Stimulated activated CD8-positive, alpha-beta memory T cell treated with anti-CD3 and anti-CD28 coated beads, Interleukin-12 subunit alpha, Interleukin-12 subunit beta, amount 100 ng/mL, for 24 hours (primary cell): ENCODE measurements around the gene DIP2C.
A peak's percentile ranks its signal among the peaks of the same experiment; 100 is the strongest.

ENCODE experiments used
- DNase-seq: peaks from one replicate; pipeline ENCODE4 v3.0.0-alpha.2; 2020; ENCODE audit errors: extremely low read depth

DIP2C gene

GRCh38 chr10:610642-611305 is 78.7 kb downstream of the DIP2C start:
- DNase-seq = peak; percentile 3

GRCh38 chr10:609868-610545 is 79.5 kb downstream of the DIP2C start:
- no peak for DNase-seq

GRCh38 chr10:609262-609658 is 80.2 kb downstream of the DIP2C start:
- DNase-seq = no peak

DNA sequence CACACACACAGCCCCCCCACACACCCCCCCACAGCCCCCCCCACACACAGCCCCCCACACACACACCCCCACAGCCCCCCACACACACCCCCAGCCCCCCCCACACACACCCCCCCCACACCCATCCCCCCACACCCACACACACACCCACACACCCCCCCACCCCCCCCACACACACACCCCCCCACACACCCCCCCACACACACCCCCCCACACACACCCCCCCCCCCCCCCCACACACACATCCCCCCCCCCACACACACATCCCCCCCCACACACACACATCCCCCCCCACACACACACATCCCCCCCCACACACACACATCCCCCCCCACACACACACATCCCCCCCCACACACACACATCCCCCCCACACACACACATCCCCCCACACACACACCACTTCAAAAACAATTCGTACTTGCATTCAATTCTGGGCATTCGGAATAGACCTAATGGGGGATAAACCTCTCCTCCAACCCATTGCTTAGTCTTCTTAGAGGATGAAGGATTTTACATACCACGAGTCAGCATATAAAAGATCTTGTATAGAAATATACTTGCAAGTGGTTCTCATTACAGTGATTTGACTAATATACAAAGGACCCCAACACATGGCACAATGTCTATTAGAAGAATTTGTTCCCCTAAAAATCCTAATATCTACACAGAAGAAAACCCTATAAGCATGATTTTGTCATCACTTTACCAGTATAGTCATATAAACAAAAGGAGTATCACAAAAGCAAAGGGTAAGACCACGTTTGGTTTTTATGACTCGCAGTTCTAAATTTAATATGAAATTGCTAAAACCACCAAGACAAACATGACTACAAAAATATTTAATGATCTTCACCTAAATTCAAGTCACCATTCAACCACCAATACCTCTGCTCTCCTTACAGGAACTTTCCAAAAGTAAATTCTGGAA is 80.9 kb downstream of the DIP2C start:
- DNase-seq = no peak

DNA sequence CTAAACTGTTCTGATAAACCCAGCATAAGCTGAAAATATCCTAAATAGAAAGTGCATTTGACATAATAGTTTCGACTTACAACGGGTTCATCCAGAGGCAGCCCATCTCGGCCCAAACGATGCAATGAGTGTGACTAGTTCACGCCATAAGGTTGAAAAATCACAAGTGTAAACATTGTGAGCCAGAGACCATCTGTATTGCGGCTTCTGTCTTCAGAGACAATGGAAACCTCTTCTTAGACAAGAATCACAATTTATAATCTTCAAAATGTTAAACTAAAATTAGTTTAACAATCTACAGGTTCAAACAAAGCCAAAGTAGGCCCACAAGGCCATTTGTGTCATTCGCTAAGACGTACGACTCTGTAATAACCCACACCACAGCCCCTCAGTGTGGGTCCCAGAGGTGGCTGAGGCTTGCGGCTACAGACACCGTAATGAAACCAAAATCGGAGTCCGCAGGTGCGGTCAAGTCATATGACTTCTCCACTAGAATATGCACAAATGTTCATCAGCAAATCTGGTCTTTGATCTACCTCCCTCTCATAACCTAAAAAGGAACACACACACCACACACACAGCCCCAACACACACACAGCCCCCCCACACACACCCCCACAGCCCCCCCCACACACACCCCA is 81.8 kb downstream of the DIP2C start:
- DNase-seq = no peak

DNA sequence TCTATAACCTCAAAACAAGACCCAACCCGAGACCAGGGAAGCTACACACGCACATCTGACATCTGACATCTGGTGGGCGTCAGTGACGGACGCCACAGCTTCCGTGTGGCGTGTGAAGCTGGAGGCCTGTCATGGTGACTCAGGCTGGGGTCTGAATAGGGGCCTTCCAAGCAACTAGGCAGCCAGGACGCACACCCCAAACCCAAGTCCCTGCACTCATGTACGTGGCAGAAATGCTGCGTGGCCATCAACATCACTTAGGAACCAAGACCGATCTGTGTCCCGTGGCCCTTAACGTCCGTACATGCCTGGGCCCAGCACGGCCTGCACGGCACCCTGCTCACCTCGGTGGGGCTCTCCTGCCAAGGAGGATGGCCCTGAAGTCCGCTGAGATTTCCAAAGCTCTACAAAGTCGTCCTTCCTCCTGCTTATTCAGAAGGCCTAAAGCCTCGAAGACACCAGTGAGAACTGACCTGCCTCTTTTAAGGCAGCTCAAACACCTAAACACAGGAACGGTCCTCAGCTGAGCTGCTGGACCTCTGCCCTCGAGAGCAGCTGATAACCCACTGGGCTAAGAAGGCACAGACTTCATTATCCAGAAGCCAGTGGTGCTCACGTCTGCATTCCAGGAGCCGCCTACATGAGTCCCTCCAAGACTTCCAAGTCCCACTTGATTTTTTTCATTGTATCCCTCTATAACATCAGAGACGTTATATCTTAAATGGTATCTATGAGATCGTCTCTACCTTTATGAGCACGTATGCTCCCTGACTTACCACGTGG is 82.5 kb downstream of the DIP2C start:
- no peak for DNase-seq

DNA sequence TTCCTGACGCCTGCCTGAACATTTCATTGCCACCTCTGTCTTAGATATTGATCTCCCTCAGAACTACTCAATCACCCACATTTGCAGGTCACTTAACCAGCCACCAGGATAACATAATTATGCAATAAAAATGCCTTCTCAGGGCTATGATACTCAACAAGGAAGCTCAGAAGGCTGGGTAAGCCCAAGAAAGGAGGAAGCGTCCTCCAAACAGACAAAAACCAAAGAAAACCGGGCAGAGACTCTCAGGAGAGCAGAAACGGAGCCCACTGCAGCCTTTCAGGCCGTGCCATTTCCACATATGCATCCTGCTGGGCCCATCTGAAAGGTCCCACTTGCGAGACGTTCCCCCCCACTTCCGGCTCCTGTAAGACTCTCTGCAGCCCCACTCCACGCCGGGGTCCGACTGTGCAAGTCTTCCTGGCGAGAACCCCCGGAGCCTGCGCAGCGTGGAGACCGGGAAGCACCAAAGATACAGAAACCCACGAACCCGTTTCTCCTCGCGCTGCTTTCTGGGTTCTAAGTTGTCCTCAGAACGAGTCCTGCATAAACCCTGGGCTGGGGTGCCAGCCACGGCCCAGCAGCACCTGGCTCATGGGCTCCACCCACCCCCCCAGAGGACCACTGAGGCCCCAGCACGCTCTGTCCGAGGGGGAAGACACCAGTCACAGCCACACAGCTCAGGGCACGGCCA is 83.7 kb downstream of the DIP2C start:
- DNase-seq = no peak

DNA sequence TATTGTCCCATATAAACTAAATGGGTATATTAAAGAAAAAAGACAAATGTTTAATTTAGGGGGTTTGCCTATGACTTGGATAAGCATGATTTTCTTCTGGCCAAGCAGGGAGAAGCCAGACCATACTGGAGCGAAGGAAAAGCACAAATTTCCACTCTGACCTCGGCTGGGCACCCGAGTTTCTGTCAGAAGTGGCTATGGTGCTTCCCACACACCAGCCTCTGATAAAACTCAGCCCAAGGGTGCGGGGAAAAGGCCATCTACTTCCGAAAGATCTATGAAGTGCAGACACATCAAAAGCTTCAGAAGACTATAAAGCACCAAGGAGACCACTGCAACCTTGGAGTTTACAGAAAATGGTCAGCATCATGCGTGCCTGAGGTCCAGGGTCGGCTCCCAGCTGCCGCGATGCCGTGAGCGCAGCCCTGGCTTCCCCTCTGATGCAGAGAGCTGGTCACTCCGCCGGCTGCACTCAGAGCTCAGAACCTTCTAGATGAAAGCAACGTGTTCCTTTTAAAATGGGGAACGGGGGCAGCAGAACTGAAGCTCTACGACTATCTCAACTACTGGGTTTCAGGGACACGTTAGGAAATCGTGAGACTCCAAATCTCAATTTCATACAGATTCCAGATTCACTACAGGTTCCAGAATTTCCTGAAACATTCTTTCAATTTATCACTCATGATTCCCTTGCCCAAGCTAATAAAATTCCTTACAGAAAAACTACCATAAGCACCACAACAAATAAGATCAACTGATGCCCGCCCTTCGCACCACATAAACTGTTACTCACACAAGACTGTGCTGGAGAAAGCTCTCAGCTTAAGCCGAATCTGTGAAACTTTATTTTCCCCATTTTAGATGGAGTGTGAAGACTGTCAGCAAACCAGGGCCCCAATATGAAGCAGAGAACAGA is 84.5 kb downstream of the DIP2C start:
- DNase-seq = no peak

- DNase-seq = no peak
Observed at GRCh38 chr10:603745-604144, 85.7 kb downstream of the DIP2C start.

DNA sequence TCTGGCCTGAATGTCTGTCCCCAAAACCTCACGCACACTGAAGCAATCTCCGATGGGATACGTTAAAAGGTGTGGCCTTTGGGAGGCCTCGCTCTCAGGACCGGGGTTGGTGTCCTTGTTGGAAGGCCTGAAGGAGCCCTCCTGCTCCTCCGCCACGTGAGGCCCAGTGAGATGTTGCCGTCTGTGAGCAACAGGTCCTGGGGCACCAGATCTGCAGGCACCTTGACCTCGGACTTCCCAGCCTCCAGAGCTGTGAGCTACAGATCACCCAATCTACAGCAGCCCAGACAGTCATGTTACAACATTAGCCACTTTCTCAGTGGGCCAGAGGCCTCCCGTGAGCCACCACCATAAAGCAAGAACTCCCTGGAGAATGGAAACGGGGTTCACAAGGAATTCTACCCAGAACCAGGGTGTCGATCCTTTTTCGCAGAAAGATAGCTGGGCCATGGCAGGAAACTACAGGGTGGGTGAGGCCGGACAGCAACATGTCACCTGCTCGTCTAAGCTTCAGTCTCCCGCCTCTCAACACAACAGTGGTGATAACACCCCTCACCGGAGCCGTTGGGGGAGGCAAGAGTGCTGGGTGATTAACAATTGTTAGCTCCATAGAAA is 87.0 kb downstream of the DIP2C start:
- no peak for DNase-seq

DNA sequence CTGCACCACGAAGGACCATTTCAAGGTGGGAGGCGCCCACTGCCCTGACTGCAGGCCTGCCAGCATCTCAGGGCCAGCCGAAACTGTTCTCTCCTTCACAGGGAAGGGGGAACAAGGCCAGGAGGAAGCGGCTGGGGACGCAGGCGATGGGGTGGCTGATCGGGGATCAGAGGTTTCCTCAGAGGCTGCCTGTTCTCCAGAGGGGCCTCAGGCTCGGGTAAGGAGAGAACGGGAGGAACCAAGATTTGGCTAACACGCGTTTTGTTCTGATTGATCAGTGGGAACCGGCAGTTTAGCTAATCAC is 87.9 kb downstream of the DIP2C start:
- DNase-seq = no peak

DNA sequence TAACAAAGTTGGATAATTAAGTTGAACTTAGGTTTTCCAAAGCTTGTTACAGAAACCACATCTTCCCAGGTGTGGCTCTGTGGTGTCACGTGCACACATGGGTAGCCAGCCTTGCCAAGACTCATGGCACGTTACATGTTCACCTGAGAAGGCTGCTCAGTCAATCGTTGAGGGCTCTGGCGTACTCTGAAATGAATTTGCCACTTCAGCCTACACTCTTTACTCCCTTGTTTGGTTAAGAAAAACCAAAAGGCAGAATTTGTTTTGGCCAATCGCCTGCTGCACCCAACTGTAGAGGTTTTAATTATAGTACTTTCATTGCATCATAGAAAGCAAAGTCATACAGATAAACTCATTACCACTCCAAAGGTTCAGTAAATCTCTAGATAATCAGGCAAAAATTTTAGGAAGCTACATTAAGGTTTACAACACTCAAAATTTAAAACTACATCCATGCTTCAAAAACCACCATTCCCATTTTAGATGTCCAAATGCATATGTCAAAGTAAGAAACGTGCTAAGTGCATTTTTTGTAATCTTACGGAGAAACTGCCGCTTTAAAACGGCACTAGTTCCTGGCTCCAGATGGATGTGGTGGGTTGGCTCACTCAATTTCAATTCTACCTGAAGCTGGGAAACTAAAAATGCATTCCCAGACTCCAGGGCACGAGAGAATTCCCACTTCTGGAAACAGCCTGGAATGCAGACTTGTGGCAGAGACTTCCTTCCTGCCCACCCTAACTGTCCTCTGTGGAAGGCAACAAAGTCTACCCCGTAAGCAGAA is 88.4 kb downstream of the DIP2C start:
- DNase-seq = no peak

DNA sequence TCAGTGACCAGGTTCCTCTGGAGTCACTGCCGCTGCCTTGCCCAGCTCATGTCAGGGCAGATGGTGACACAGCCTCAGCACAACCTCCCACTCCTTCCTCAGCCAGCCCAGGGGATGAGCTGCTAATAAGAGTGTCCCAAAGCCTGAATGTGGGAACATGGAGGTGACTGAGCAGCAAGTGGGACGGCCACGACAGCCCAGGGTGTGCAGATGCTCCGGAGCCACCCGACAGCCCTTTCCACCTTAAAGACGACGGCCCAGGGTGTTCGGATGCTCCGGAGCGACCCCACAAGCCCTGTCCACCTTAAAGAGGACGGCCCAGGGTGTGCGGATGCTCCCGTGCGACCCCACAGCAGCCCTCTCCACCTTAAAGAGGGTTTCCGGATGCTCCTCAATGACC is 89.2 kb downstream of the DIP2C start:
- no peak for DNase-seq

DNA sequence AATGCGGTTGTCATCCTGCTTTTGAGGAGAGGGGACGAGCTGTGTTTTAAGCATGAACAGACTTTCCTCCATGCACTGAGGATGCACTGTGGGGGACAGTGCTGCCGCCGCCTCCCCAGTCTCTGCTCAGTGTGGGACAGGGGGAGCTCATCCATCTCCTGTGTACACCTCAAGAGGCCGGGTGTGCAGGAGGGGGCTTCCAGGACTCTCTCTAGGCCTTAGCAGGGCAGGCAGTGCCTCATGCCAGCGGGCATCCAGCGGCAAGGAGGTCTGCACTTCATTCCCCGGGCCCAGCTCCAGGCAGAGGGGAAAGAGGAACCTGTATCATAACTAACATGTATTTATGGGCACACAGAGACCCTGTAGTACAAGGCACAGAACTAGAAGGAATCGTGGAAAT is 89.7 kb downstream of the DIP2C start:
- no peak for DNase-seq

DNA sequence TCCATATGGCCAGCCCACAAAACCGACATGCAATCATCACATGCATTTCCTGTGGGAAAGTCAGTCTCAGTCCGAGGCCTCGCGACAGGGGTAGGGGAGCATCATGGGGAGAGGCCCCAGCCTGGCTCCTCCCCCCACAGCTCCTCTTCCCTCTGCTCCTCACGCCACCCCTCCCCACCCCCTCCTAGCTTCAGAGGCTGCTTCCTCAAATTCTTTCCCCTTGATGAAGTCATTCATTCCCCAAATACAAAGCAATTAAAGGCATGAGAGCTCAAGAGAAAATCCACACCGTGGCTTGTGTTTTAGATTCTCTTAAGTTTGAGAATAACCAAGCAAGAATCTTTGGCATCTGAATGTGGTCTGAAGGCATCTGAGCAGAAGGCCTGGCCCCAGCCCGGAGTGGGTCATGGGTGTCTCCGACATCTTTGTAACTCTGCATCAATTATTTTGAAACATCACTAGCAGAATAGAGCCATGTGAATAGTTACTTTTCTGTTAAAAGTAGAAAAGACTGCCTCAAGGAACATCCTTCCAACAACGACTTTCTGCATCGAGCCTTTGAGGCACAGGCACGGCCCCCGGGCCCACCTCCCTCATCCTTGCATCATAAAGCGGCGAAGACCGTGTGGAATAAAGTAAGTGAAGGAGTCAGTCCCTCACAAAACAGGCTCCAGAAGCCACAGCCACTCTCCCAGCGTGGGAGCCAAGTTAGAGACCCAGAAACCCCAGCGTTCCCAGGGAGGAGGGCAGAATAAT is 90.9 kb downstream of the DIP2C start:
- DNase-seq = no peak

GRCh38 chr10:597976-598375 is 91.5 kb downstream of the DIP2C start:
- DNase-seq = no peak

DNA sequence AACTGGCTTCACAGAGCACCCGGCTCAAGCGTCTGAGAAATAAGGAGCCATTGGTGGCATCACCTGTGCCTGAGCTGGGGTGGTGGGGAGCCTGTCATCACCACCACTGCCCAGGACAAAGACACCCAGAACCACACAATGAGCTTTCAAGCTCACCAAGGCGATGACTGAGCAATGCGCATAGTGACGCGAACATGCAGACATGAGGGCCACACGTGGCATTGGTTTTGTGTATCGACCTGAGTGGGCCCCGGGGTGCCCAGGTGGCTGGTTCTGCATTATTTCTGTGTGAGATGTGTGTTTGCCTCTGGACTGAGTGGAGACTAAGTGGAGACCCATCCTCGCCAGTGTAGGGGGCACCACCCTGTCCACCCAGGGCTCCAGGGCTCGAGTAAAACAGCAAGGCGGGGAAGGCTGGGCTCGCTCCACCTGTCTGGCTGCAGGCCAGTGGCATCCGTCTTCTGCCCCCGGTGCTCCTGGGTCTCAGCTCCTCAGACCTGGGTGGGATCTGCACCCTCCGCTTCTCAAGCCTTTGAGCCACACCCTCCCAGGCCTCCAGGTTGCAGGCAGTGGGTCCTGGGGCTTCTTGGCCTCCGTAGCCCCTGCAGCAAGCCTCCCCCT is 92.6 kb downstream of the DIP2C start:
- no peak for DNase-seq
